CMK (cell line): ENCODE results near the gene DCHS2.

Experiments
- DNase-seq: peaks from one replicate; pipeline ENCODE4 v3.0.0-alpha.2; 2010; ENCODE audit warnings: low read depth

DCHS2 gene

GRCh38 chr4:154491341-154492271 is at the start of gene DCHS2:
TSS of gene DCHS2 (minus strand) at chr4:154491799. CDS start at chr4:154491355, 444 bp downstream.
- no peak for DNase-seq

DNA sequence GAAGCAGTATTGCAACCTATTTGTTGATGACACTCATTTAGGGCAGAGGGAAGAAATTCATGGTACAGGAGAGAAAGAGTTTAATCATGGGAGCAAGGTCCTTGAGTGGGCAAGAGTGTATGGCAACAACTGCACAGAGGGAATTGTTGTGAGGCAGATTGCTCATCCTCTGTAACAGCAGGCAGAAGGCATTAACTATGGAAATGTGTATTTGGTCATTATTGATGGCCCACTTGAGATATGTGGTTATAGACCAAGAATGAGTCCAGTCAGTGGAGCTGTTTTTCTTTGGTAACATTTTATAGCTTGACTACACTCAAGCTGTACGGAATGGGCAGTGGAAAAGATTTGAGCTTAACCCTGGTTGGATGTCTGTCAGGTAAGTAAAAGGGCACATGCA is 42.7 kb upstream of the DCHS2 start:
- no peak for DNase-seq

DNA sequence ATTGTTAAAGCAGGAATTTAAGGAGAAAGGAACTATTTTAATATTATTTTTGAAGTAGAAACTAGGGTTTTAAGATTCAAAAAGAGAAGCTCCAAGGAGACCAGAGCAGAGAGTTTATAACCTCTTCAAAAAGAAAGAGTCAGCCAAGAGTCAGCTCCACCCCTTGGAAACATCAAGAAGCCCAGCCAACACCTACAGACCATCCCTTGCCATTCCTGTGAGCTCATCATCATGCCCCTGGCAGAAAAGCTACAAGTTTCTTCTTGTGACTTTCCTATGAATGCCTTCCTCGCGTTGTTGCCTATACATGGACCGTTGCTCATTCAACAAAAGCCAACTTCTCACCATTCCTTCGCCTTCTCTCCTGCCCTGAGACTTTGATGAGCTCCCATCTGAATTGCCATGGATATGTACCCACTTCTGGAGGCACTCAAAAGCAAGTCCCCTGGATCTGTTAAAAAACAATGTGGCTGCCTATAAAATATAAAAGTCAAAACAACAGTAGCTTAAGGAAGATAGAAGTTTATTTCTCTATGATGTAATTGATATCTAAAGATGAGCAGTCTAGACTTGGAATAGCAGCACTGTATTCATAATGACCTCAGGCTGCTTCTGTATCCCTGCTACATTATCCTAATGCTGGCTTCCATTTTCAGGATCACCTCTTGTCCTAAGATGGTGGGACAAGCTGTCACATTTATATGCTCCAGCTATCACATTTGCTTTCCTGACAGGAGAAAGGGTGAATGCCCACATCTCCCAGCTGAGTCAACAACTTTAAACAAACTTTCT is 38.3 kb upstream of the DCHS2 start:
- DNase-seq, result no peak

- no peak for DNase-seq
These were observed 37.3 kb upstream of the DCHS2 start for GRCh38 chr4:154528869-154529268.

GRCh38 chr4:154527308-154527707 is 35.7 kb upstream of the DCHS2 start:
- DNase-seq, result no peak

DNA sequence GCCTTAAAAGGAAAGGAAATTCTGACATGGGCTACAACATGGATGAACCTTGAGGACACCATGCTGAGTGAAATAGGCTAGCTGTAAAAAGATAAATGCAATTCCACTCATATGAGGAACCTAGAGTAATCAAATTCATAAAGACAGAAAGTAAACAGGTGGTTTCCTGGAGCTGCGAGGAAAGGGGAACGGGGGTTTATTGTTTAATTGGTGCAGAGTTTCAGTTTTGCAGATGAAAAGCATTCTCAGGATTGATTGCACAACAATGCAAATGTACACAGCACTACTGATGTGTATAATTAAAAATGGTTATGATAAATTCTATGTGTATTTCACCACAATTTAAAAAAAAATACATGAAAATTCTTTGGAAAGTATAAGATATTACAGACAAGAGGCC is 34.6 kb upstream of the DCHS2 start:
- no peak for DNase-seq

DNA sequence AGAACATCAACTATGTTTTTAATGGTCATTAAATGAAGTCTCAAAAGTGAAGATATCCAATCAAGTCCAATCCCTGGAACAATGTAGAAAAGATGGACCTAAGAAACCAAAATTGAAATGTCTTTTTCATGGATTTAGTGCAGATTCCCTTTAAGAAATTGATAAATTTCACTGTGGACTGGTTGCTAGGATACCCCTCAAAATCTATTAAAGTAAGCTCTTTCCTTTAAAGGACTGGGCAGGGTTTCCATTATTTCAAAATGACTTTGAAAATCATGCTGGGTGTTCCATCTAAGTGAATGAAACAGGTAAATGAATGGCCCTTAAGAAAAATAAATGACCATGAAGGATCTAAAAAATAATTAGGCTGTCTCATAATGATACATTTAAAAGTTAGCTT is 30.0 kb upstream of the DCHS2 start:
- no peak for DNase-seq

- DNase-seq, result no peak
These were observed 27.6 kb upstream of the DCHS2 start for GRCh38 chr4:154519214-154519613.

GRCh38 chr4:154517591-154517990 is 26.0 kb upstream of the DCHS2 start:
- DNase-seq, result no peak

GRCh38 chr4:154516318-154517029 is 24.9 kb upstream of the DCHS2 start:
- DNase-seq, result no peak

DNA sequence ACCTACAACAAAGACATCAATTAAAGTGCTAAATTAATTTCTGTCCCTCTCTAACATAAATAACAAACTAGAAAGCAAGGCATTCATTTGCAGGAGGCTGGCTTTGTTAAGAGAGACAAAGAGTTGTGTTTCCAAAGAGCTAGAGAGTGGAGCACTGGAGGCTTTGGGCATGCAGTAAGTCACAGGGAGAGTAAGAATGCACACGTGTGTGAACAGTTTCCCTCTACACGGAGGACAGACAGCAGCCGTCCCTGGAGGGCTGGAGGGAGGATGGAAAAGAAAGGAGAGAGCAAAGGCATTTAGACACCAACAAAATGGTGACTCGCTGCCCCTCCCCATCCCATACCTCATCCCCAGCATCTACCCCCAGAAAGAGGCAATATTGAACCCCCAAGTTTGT is 20.4 kb upstream of the DCHS2 start:
- no peak for DNase-seq

DNA sequence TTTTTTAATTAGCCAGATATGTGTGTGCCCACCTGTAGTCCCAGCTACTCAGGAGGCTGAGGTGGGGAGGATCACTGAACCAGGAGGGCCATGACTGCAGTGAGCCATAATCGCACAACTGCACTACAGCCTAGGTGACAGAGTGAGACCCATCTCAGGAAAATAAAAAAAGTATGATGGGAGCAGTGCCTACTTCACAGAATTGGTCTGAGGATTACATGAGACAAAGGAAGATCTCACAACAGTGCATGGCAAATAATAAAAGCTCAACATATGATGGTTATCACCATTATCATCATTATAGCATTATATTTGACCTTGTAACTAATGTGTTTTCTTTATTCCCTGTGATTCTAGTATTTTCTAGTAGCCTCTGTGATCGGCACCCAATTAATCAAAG is 19.9 kb upstream of the DCHS2 start:
- no peak for DNase-seq

GRCh38 chr4:154507156-154507555 is 15.6 kb upstream of the DCHS2 start:
- DNase-seq, result no peak

DNA sequence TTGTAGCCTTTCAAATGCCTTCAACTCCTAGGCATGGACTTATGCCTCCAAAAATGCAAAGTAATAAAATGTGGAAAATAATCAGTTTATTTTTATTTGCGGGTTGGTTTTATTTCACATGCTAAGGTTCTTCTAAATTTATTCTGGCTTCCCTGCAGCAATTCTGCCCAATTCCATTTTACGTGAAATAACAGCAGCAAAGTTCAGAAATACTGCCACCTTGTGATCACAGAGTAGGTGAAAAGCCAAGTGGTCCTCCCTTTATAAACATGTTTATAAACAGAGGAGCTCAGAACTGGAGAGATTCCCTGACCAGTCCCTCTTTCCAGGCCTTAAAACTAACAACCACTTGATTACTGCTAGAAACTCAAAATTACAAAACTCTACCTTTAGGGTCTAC is 14.7 kb upstream of the DCHS2 start:
- DNase-seq, result no peak

- no peak for DNase-seq
These were observed 12.0 kb upstream of the DCHS2 start for GRCh38 chr4:154503598-154503997.

DNA sequence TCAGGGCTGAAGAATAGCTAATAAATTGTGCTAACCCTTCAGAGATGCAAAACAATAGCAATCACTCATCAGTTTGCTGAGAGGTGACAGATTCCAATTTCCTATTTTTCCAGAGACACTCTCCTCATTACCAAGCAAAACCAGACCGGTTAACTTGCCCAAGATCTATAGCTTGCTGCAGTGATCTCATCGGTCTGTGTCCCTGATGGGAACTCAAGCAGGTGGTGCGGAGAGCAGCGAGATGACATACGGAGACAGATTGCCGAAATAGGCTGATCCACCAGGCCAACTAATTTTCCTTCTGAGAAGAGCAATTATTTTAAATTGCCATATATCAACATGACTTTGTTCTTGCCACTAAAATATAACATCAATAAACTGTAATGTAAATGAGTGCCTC is 10.5 kb upstream of the DCHS2 start:
- DNase-seq, result no peak

DNA sequence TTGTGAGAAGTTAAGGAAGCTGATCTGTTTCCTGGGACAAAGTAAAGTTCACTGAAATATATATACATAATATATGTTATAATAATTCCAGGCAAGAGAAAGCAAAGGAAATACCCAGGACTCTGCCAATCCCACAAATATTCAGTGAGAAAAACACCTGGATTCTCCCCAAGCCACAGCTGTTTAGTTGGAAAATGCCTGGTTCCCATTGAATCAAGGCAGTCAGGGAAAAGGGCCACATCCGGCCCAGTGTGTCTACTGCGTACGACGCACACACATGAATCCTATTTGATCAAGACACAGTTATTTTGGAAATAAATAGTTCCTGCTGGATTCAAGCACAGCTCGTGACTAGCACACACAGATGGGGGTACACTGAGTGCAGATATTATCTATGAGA is 6.3 kb upstream of the DCHS2 start:
- no peak for DNase-seq

DNA sequence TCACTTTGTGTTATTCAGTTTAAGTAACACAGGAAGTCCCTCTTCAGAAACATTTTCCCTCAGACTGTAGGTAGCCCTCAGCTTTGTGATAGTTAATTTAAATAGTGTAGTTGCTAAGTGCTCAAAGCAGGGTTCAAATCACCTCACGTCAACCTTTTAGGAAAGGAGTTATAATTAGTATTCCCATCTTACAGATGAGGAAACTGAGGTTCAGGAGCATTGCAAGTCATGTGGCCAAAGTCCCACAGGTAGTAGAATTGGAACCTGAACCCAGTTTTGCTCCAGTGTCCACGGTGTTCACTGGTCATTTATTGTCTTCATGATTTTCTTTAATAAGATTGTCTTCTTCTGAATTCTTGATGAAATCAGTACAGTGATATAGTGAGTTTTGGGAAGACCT is 4.3 kb upstream of the DCHS2 start:
- no peak for DNase-seq

DNA sequence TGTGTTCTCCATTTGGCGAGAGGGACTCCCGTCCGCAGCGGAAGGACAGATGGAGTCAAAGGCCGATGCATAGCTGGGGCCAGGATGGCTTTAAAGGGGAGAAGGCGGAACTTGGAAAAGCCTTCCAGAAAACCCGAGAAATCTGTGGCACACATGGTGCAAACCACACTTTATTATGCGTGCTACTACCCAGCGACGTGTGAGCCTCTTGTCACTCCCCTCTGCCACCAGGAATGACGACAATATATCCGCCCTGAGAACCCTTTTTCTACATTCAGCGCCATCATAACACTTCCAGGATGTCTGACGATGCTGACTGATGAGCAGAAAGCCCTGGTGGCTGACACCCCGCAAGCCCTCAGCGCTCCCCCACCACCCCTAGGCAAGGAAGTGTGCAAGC is 689 bp upstream of the DCHS2 start:
- DNase-seq, result no peak

GRCh38 chr4:154490583-154491340 is 837 bp downstream of the DCHS2 start:
- no peak for DNase-seq

DNA sequence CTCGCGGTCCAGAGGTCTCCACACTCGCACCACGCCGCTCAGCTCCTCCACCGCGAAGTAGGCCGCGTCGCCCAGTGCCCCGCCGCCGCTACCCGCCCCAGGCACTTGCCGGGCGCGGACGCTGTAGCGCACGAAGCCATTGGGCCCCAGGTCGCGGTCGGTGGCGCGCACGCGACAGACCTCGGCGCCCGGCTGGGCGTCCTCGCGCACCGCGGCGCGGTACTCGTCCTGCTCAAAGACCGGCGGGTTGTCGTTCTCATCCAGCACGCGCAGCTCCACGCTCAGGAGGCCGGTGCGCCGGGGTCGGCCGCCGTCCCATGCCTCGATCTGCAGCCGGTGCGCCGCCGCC is 1.4 kb downstream of the DCHS2 start:
- no peak for DNase-seq
